IMR-90 (cell line): ENCODE measurements around the gene RLN2. TPM values are rescaled to one million over a fixed set of nuclear protein-coding genes. Genes with fewer than 3 reads are reported as not detected.

Experiments
- ATAC-seq: fragments of 200-7000 bp; cut with Tn5 transposase; 2 replicates; pipeline ENCODE4 v1.9.1; 2020; ENCODE audit warnings: low read depth, mild to moderate bottlenecking, moderate library complexity
- BruUV-seq: library from RNA; stranded (reverse); fragments of 400-500 nt; replicated peaks from 2 replicates; lab custom pipeline; 2021; lab: Mats Ljungman, UMichigan
- CTCF ChIA-PET: fragments of 300-600 bp; formaldehyde crosslinking; extraction: SDS; loops from one replicate; lab custom pipeline; 2021; ENCODE audit warnings: antibody characterized with exemption; lab: Yijun Ruan, JAX
- POLR2A ChIA-PET: fragments of 300-600 bp; sonication (Branson Sonifier 250); formaldehyde crosslinking; loops from one replicate; lab custom pipeline; 2022; ENCODE audit warnings: antibody characterized with exemption; ENCODE audit not compliant: unreplicated experiment; lab: Charles Lee
- DNase-seq: peaks from one replicate; pipeline ENCODE4 v3.0.0; 2013
- H2AFZ ChIP-seq: replicated peaks from 2 replicates; pipeline ENCODE3; 2013; ENCODE audit warnings: low read length, mild to moderate bottlenecking; ENCODE audit not compliant: poor library complexity
- H2AK5ac ChIP-seq: 2 replicates; pipeline ENCODE4 v1.6.1; 2013; ENCODE audit warnings: low read depth, low read length, inconsistent platforms
- H2AK9ac ChIP-seq: replicated peaks from 2 replicates; pipeline ENCODE3; 2013; ENCODE audit warnings: mild to moderate bottlenecking, low read depth, low read length, moderate library complexity; ENCODE audit not compliant: poor library complexity
- H2BK120ac ChIP-seq: 2 replicates; pipeline ENCODE4 v1.6.1; 2013; ENCODE audit warnings: low read depth, low read length, inconsistent platforms
- H2BK15ac ChIP-seq: 3 replicates; pipeline ENCODE4 v1.6.1; 2013; ENCODE audit warnings: low read depth, low read length, inconsistent platforms
- H2BK20ac ChIP-seq: 2 replicates; pipeline ENCODE4 v1.6.1; 2013; ENCODE audit warnings: low read depth, mild to moderate bottlenecking, inconsistent platforms, low read length, moderate library complexity
- H2BK5ac ChIP-seq: 2 replicates; pipeline ENCODE4 v1.6.1; 2013; ENCODE audit warnings: mild to moderate bottlenecking, low read depth, low read length, inconsistent platforms; ENCODE audit not compliant: poor library complexity, severe bottlenecking
- H3K14ac ChIP-seq: replicated peaks from 2 replicates; pipeline ENCODE4 v1.6.1; 2013; ENCODE audit warnings: low read depth, low read length, inconsistent platforms
- H3K18ac ChIP-seq: 2 replicates; pipeline ENCODE4 v1.6.1; 2013; ENCODE audit warnings: low read depth, low read length, control low read depth
- H3K23ac ChIP-seq: 2 replicates; pipeline ENCODE4 v1.6.1; 2013; ENCODE audit warnings: low read depth, low read length, inconsistent platforms
- H3K27ac ChIP-seq: 2 replicates; pipeline ENCODE4 v1.5.1; 2013; ENCODE audit warnings: mild to moderate bottlenecking, control low read depth, low read length; ENCODE audit not compliant: insufficient read depth
- H3K27me3 ChIP-seq: 2 replicates; pipeline ENCODE4 v1.6.1; 2013; ENCODE audit warnings: low read length; ENCODE audit not compliant: control insufficient read depth, insufficient read depth
- H3K36me3 ChIP-seq: 2 replicates; pipeline ENCODE4 v1.6.1; 2013; ENCODE audit warnings: low read length, mixed read lengths; ENCODE audit not compliant: control insufficient read depth, insufficient read depth
- H3K4ac ChIP-seq: 2 replicates; pipeline ENCODE4 v1.6.1; 2013; ENCODE audit warnings: low read depth, low read length, inconsistent platforms
- H3K4me1 ChIP-seq: 2 replicates; pipeline ENCODE4 v1.6.1; 2013; ENCODE audit warnings: low read length, mixed read lengths; ENCODE audit not compliant: control insufficient read depth, insufficient read depth
- H3K4me2 ChIP-seq: 2 replicates; pipeline ENCODE4 v1.6.1; 2013; ENCODE audit warnings: low read depth, mild to moderate bottlenecking, control low read depth, low read length, moderate library complexity
- H3K4me3 ChIP-seq: 2 replicates; pipeline ENCODE4 v1.5.1; 2013; ENCODE audit warnings: low read depth, mild to moderate bottlenecking, control low read depth, low read length, moderate library complexity; ENCODE audit not compliant: insufficient read depth
- H3K56ac ChIP-seq: 2 replicates; pipeline ENCODE4 v1.6.1; 2013; ENCODE audit warnings: low read length, inconsistent platforms; ENCODE audit not compliant: insufficient read depth; ENCODE audit errors: extremely low read depth
- H3K79me1 ChIP-seq, 2 experiments: 2 replicates each; pipeline ENCODE4 v1.6.1; 2013; ENCODE audit warnings: low read length in 2 of 2, inconsistent platforms in 1 of 2, low read depth in 1 of 2
- H3K9ac ChIP-seq: 2 replicates; pipeline ENCODE4 v1.6.1; 2013; ENCODE audit warnings: low read depth, low read length, control low read depth
- H3K9me1 ChIP-seq: 2 replicates; pipeline ENCODE4 v1.6.1; 2013; ENCODE audit warnings: low read length, inconsistent platforms; ENCODE audit not compliant: insufficient read depth
- H3K9me3 ChIP-seq: 2 replicates; pipeline ENCODE4 v1.6.1; 2013; ENCODE audit warnings: low read length; ENCODE audit not compliant: control insufficient read depth, insufficient read depth
- H4K20me1 ChIP-seq: 2 replicates; pipeline ENCODE4 v1.6.1; 2013; ENCODE audit warnings: low read length, inconsistent platforms; ENCODE audit not compliant: insufficient read depth
- H4K5ac ChIP-seq: 2 replicates; pipeline ENCODE4 v1.6.1; 2013; ENCODE audit warnings: mild to moderate bottlenecking, low read depth, low read length, control low read depth
- H4K8ac ChIP-seq, 2 experiments: 2 replicates each; pipeline ENCODE4 v1.6.1; 2013; ENCODE audit warnings: low read depth in 2 of 2, low read length in 2 of 2, control low read depth in 1 of 2, inconsistent platforms in 1 of 2
- H4K91ac ChIP-seq: 2 replicates; pipeline ENCODE4 v1.6.1; 2013; ENCODE audit warnings: low read depth, low read length, inconsistent platforms; ENCODE audit not compliant: insufficient read depth
- BHLHE40 ChIP-seq: fragments of 150-350 bp; IDR thresholded peaks from 2 replicates; pipeline ENCODE4 v1.6.1; 2016; ENCODE audit warnings: mild to moderate bottlenecking, low read depth, low read length
- CEBPB ChIP-seq: IDR thresholded peaks from 2 replicates; pipeline ENCODE4 v1.6.1; 2012; ENCODE audit warnings: low read depth, low read length, improper control_type of control experiment
- CHD1 ChIP-seq: IDR thresholded peaks from 2 replicates; pipeline ENCODE4 v1.6.1; 2012; ENCODE audit warnings: low read depth, low read length, improper control_type of control experiment
- ELK1 ChIP-seq: fragments of 150-350 bp; IDR thresholded peaks from 2 replicates; pipeline ENCODE4 v1.6.1; 2016; ENCODE audit warnings: low read depth, mild to moderate bottlenecking, low read length, moderate library complexity, borderline replicate concordance
- FOS ChIP-seq: fragments of 150-350 bp; IDR thresholded peaks from 2 replicates; pipeline ENCODE4 v1.6.1; 2016; ENCODE audit warnings: low read depth, low read length
- MAFK ChIP-seq: IDR thresholded peaks from 2 replicates; pipeline ENCODE4 v1.6.1; 2012; ENCODE audit warnings: low read depth, low read length, improper control_type of control experiment
- MAZ ChIP-seq: IDR thresholded peaks from 2 replicates; pipeline ENCODE4 v1.6.1; 2012; ENCODE audit warnings: low read depth, mild to moderate bottlenecking, low read length, improper control_type of control experiment, moderate library complexity, borderline replicate concordance
- MXI1 ChIP-seq: IDR thresholded peaks from 2 replicates; pipeline ENCODE4 v1.6.1; 2012; ENCODE audit warnings: low read depth, mild to moderate bottlenecking, low read length, moderate library complexity, borderline replicate concordance
- NFE2L2 ChIP-seq: fragments of 150-350 bp; IDR thresholded peaks from 2 replicates; pipeline ENCODE4 v1.6.1; 2016; ENCODE audit warnings: low read depth, mild to moderate bottlenecking, low read length
- POLR2A ChIP-seq: IDR thresholded peaks from 2 replicates; pipeline ENCODE4 v1.6.1; 2012; ENCODE audit warnings: mild to moderate bottlenecking, low read depth, low read length
- RAD21 ChIP-seq: IDR thresholded peaks from 2 replicates; pipeline ENCODE4 v1.6.1; 2012; ENCODE audit warnings: low read length, improper control_type of control experiment
- RCOR1 ChIP-seq: IDR thresholded peaks from 2 replicates; pipeline ENCODE4 v1.6.1; 2012; ENCODE audit warnings: mild to moderate bottlenecking, low read length, improper control_type of control experiment; ENCODE audit not compliant: insufficient replicate concordance
- RFX5 ChIP-seq: IDR thresholded peaks from 2 replicates; pipeline ENCODE4 v1.8.0; 2012; ENCODE audit warnings: low read depth, mild to moderate bottlenecking, low read length, moderate library complexity
- SMC3 ChIP-seq: fragments of 150-350 bp; IDR thresholded peaks from 2 replicates; pipeline ENCODE4 v1.6.1; 2016; ENCODE audit warnings: low read depth, mild to moderate bottlenecking, antibody characterized with exemption, low read length, moderate library complexity
- USF2 ChIP-seq: fragments of 150-350 bp; IDR thresholded peaks from 2 replicates; pipeline ENCODE4 v1.6.1; 2017; ENCODE audit warnings: mild to moderate bottlenecking, antibody characterized with exemption, low read length, low read depth
- WGBS, 2 experiments: methylation state at CpG; one replicate each; pipeline versions ENCODE4 v1.1.5 to v1.1.7; 2013; ENCODE audit warnings: missing lambda C conversion rate in 2 of 2; ENCODE audit not compliant: insufficient read length in 1 of 2; ENCODE audit errors: extremely low coverage in 2 of 2; 5-methylcytosine and 5-hydroxymethylcytosine counted together
- dilution Hi-C: fragments of 300-500 bp; cut with HindIII; formaldehyde crosslinking; loops from one replicate; pipeline ENCODE4 v1.14.3; 2018; ENCODE audit warnings: low sequenced_read_pairs; ENCODE audit not compliant: unreplicated experiment
- in situ Hi-C: fragments of 300-500 bp; cut with MboI; formaldehyde crosslinking; loops from 3 replicates; pipeline ENCODE4 v1.14.3; 2019; ENCODE audit warnings: low sequenced_read_pairs, inconsistent platforms, mixed read lengths
- intact Hi-C: fragments of 100-400 bp; cut with micrococcal nuclease; formaldehyde crosslinking; loops from 2 replicates; pipeline ENCODE4 v1.10.0; 2022
- polyA plus RNA-seq, 3 experiments: library from polyadenylated mRNA; depleted of rRNA; stranded (reverse); fragments of >200 nt; gene quantifications; 2 replicates each; pipeline ENCODE4 v1.2.3, GENCODE V29; 2012; ENCODE audit warnings: low replicate concordance in 1 of 3
- total RNA-seq: library from RNA; depleted of rRNA; stranded (reverse); fragments of >200 nt; gene quantifications from 2 replicates; pipeline ENCODE4 v1.2.3, GENCODE V29; 2012
- TF ChIP-seq, protein P1 (sequence below): conservative IDR thresholded peaks from 2 replicates; pipeline ENCODE4 v1.5.1; 2012; ENCODE audit warnings: mild to moderate bottlenecking, low read depth, low read length, improper control_type of control experiment

RLN2 gene
- total and polyA plus RNA-seq, 2 of the 4 experiments (the other 2 are of a cell fraction), result not detected

DNA sequence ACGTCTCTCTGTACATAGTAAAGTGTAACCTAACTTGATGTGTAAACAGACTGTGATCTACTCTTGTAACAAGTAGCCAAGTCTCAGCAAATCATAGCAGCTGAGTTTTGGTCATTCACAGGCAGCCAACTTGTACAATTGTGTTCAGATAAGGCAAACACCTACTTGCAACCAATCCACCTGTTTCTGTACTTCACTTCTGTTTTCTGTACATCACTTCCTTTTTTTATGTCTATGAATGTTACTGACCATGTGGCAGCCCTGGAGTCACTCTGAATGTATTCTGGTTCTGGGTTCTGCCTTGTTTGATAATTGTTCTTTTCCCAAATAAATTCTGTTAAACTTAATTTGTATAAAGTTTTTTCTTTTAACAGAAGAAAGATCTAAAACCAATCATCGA lies 26.0 kb downstream of the RLN2 start:
- Histone ChIP-seq H3K27me3 (no peaks in the 10 kb centered on the region), H3K9me1 (no peaks in the 10 kb centered on the region), H3K56ac (no peak overlapping the region), H3K4ac (no peak overlapping the region), H2BK15ac (no peak overlapping the region), H2BK120ac (no peak overlapping the region), H4K5ac (no peak overlapping the region), H3K9me3 (no peaks in the 10 kb centered on the region), H2BK5ac (no peak overlapping the region), H3K14ac (no peak overlapping the region), H3K79me1 (no peaks in the 10 kb centered on the region), H4K8ac (no peak overlapping the region), H3K9ac (no peak overlapping the region), H3K36me3 (no peaks in the 10 kb centered on the region), H3K4me3 (no peak overlapping the region), H2AK5ac (no peak overlapping the region), H3K4me2 (no peak overlapping the region), H3K4me1 (no peaks in the 10 kb centered on the region), H4K91ac (no peak overlapping the region), H3K23ac (no peak overlapping the region), H3K18ac (no peak overlapping the region), H4K20me1 (no peaks in the 10 kb centered on the region), H3K27ac (no peak overlapping the region), H2BK20ac (no peak overlapping the region), H2AK9ac (no peak overlapping the region), H2AFZ (no peak overlapping the region)
- dilution Hi-C loops, result no loop called here
- intact Hi-C loops, result no loop called here
- ATAC-seq (no peak), DNase-seq (no peak)
- POLR2A ChIA-PET, result no interaction called here
- TF ChIP-seq FOS (no peak), POLR2A (no peak), NFE2L2 (no peak), SMC3 (no peak), RCOR1 (no peak), BHLHE40 (no peak), ELK1 (no peak), RFX5 (no peak), USF2 (no peak), MXI1 (no peak), RAD21 (no peak), CHD1 (no peak), MAZ (no peak), MAFK (no peak), CEBPB (no peak)
- TF ChIP-seq, protein P1, sequence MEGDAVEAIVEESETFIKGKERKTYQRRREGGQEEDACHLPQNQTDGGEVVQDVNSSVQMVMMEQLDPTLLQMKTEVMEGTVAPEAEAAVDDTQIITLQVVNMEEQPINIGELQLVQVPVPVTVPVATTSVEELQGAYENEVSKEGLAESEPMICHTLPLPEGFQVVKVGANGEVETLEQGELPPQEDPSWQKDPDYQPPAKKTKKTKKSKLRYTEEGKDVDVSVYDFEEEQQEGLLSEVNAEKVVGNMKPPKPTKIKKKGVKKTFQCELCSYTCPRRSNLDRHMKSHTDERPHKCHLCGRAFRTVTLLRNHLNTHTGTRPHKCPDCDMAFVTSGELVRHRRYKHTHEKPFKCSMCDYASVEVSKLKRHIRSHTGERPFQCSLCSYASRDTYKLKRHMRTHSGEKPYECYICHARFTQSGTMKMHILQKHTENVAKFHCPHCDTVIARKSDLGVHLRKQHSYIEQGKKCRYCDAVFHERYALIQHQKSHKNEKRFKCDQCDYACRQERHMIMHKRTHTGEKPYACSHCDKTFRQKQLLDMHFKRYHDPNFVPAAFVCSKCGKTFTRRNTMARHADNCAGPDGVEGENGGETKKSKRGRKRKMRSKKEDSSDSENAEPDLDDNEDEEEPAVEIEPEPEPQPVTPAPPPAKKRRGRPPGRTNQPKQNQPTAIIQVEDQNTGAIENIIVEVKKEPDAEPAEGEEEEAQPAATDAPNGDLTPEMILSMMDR, result no peak
- no TSS peak for BruUV-seq
- in situ Hi-C loops, result no loop called here
- CTCF ChIA-PET, result no interaction called here
- no CpG with 5 or more reads among the region's 2 CpGs for WGBS, 2 experiments
